GM21723 (cell line): ENCODE measurements around the gene NUDC.
"Not testable (repeated sequence)": the region's sequence is repeated elsewhere in the genome, so short reads cannot be mapped to it uniquely, and the experiment has no call there.

ENCODE experiments used
- ATAC-seq: cut with Tn5 transposase; IDR thresholded peaks from one replicate; pipeline ENCODE4 v1.9.1; 2021; ENCODE audit warnings: mild to moderate bottlenecking, moderate library complexity; ENCODE audit not compliant: unreplicated experiment

NUDC gene

GRCh38 chr1:26986658-26987057 lies 65.1 kb downstream of the NUDC start:
- ATAC-seq: no peak

- not testable (repeated sequence) for ATAC-seq
Observed at GRCh38 chr1:26989403-26990109, 68.0 kb downstream of the NUDC start.

- ATAC-seq: no peak
Observed at GRCh38 chr1:26991310-26992116, 70.0 kb downstream of the NUDC start.

- ATAC-seq: no peak
Observed at GRCh38 chr1:26993237-26994019, 71.9 kb downstream of the NUDC start, which contains the start of gene TRNP1. TRNP1 (plus strand) TSS chr1:26993692; CDS start chr1:26993787, 95 bp downstream.

- no peak for ATAC-seq
Observed at GRCh38 chr1:26994020-26994786, 72.7 kb downstream of the NUDC start.

GRCh38 chr1:26994787-26995517 lies 73.4 kb downstream of the NUDC start:
- ATAC-seq: no peak

- ATAC-seq: no peak
Observed at GRCh38 chr1:26996024-26996423, 74.5 kb downstream of the NUDC start.
